ENCODE measurements around the gene LMNTD2. TPM values are rescaled to one million over a fixed set of nuclear protein-coding genes. Genes with fewer than 3 reads are reported as not detected.

LMNTD2 gene
- total and polyA plus RNA-seq, 2 of the 13 experiments (the other 11 are each of a cell fraction or from before 2014, with no cell fraction given) = 1.1 to 3.1 TPM

GRCh38 chr11:535519-536454 lies 24.8 kb downstream of the LMNTD2 start, which contains the start of gene HRAS (continued):
- TF ChIP-seq ZMYM2 (CRISPR knock-in tag; IDR thresholded peaks at IDR 0.05) (no peak), E2F5 (CRISPR knock-in tag; conservative IDR thresholded peaks at IDR 0.05) (no peak), ZNF644 (CRISPR knock-in tag; IDR thresholded peaks at IDR 0.05; ENCODE audit: low read depth) (no peak), ZNF101 (CRISPR knock-in tag; IDR thresholded peaks at IDR 0.05; ENCODE audit: borderline replicate concordance, low read depth) (no peak), POGK (CRISPR knock-in tag; conservative IDR thresholded peaks at IDR 0.05) (0 out of 2 replicates have a peak, but pooled peaks have one; percentile 57), MXI1 (IDR thresholded peaks at IDR 0.05; ENCODE audit: borderline replicate concordance, low read depth, low read length) (peak; percentile 19; the same call in 1 of the 3 replicates), HOXA5 (CRISPR knock-in tag; IDR thresholded peaks at IDR 0.05) (no peak; the same call in 1 of the 2 replicates), ZNF777 (CRISPR knock-in tag; IDR thresholded peaks at IDR 0.05) (no peak; the same call in 1 of the 2 replicates), HNRNPLL (IDR thresholded peaks at IDR 0.05; ENCODE audit: low read depth, low read length, poor library complexity, severe bottlenecking) (peak; percentile 73), ZNF547 (CRISPR knock-in tag; IDR thresholded peaks at IDR 0.05) (no peak; the same call in 1 of the 2 replicates), ZNF224 (CRISPR knock-in tag; IDR thresholded peaks at IDR 0.05) (no peak), RFXAP (CRISPR knock-in tag; IDR thresholded peaks at IDR 0.05; ENCODE audit: borderline replicate concordance) (no peak), KAT8 (CRISPR knock-in tag; IDR thresholded peaks at IDR 0.05) (peak; percentile 71)
- TF ChIP-seq, protein P1, sequence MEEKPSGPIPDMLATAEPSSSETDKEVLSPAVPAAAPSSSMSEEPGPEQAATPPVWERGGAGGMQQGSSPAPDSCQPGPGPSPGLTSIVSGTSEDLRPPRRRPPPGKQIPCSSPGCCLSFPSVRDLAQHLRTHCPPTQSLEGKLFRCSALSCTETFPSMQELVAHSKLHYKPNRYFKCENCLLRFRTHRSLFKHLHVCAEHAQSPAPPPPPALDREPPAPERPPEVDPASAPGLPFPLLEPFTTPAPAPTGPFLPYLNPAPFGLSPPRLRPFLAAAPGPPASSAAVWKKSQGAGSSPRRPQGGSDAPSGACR (CRISPR knock-in tag; IDR thresholded peaks at IDR 0.05) = 0 out of 2 replicates have a peak, but pooled peaks have one; percentile 21
- TF ChIP-seq, protein P2, sequence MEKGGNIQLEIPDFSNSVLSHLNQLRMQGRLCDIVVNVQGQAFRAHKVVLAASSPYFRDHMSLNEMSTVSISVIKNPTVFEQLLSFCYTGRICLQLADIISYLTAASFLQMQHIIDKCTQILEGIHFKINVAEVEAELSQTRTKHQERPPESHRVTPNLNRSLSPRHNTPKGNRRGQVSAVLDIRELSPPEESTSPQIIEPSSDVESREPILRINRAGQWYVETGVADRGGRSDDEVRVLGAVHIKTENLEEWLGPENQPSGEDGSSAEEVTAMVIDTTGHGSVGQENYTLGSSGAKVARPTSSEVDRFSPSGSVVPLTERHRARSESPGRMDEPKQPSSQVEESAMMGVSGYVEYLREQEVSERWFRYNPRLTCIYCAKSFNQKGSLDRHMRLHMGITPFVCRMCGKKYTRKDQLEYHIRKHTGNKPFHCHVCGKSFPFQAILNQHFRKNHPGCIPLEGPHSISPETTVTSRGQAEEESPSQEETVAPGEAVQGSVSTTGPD (CRISPR knock-in tag; IDR thresholded peaks at IDR 0.05) = no peak
- TF ChIP-seq, protein P3, sequence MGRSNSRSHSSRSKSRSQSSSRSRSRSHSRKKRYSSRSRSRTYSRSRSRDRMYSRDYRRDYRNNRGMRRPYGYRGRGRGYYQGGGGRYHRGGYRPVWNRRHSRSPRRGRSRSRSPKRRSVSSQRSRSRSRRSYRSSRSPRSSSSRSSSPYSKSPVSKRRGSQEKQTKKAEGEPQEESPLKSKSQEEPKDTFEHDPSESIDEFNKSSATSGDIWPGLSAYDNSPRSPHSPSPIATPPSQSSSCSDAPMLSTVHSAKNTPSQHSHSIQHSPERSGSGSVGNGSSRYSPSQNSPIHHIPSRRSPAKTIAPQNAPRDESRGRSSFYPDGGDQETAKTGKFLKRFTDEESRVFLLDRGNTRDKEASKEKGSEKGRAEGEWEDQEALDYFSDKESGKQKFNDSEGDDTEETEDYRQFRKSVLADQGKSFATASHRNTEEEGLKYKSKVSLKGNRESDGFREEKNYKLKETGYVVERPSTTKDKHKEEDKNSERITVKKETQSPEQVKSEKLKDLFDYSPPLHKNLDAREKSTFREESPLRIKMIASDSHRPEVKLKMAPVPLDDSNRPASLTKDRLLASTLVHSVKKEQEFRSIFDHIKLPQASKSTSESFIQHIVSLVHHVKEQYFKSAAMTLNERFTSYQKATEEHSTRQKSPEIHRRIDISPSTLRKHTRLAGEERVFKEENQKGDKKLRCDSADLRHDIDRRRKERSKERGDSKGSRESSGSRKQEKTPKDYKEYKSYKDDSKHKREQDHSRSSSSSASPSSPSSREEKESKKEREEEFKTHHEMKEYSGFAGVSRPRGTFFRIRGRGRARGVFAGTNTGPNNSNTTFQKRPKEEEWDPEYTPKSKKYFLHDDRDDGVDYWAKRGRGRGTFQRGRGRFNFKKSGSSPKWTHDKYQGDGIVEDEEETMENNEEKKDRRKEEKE (IDR thresholded peaks at IDR 0.05) = no peak
- TF ChIP-seq, protein P4, sequence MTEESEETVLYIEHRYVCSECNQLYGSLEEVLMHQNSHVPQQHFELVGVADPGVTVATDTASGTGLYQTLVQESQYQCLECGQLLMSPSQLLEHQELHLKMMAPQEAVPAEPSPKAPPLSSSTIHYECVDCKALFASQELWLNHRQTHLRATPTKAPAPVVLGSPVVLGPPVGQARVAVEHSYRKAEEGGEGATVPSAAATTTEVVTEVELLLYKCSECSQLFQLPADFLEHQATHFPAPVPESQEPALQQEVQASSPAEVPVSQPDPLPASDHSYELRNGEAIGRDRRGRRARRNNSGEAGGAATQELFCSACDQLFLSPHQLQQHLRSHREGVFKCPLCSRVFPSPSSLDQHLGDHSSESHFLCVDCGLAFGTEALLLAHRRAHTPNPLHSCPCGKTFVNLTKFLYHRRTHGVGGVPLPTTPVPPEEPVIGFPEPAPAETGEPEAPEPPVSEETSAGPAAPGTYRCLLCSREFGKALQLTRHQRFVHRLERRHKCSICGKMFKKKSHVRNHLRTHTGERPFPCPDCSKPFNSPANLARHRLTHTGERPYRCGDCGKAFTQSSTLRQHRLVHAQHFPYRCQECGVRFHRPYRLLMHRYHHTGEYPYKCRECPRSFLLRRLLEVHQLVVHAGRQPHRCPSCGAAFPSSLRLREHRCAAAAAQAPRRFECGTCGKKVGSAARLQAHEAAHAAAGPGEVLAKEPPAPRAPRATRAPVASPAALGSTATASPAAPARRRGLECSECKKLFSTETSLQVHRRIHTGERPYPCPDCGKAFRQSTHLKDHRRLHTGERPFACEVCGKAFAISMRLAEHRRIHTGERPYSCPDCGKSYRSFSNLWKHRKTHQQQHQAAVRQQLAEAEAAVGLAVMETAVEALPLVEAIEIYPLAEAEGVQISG (CRISPR knock-in tag; IDR thresholded peaks at IDR 0.05) = peak; percentile 66

Measured in HepG2 (cell line).